MCF 10A (cell line): ENCODE measurements around the gene HOXA1. TPM values are rescaled to one million over a fixed set of nuclear protein-coding genes. Genes with fewer than 3 reads are reported as not detected.

Source experiments
- BruUV-seq: library from RNA; stranded (reverse); fragments of 400-500 nt; replicated peaks from 2 replicates; lab custom pipeline; 2021; lab: Mats Ljungman, UMichigan
- CTCF ChIA-PET: fragments of 300-600 bp; sonication (Branson Sonifier 250); formaldehyde crosslinking; extraction: SDS; loops from one replicate; lab custom pipeline; 2021; ENCODE audit warnings: antibody characterized with exemption, inconsistent platforms; lab: Yijun Ruan, JAX
- POLR2A ChIA-PET: fragments of 300-600, 350-650 bp; sonication (Branson Sonifier 250); formaldehyde crosslinking; extraction: SDS; loops from one replicate; lab custom pipeline; 2020; ENCODE audit warnings: antibody characterized with exemption, inconsistent platforms; lab: Yijun Ruan, JAX
- DNase-seq: peaks from one replicate; pipeline ENCODE4 v3.0.0-alpha.2; 2018; ENCODE audit not compliant: unreplicated experiment
- H3K27ac Mint-ChIP-seq: one replicate; pipeline ENCODE4 v1.8.0; 2022; ENCODE audit warnings: mild to moderate bottlenecking, low read depth, mixed read lengths; ENCODE audit not compliant: unreplicated experiment
- H3K27me3 Mint-ChIP-seq: one replicate; pipeline ENCODE4 v1.8.0; 2022; ENCODE audit warnings: mixed read lengths; ENCODE audit not compliant: insufficient read depth, unreplicated experiment
- H3K36me3 Mint-ChIP-seq: one replicate; pipeline ENCODE4 v1.8.0; 2022; ENCODE audit warnings: mild to moderate bottlenecking, moderate library complexity, mixed read lengths; ENCODE audit not compliant: insufficient read depth, unreplicated experiment
- H3K4me1 Mint-ChIP-seq: one replicate; pipeline ENCODE4 v1.8.0; 2022; ENCODE audit warnings: mixed read lengths; ENCODE audit not compliant: insufficient read depth, unreplicated experiment
- H3K4me3 Mint-ChIP-seq: one replicate; pipeline ENCODE4 v1.8.0; 2022; ENCODE audit warnings: mild to moderate bottlenecking, moderate library complexity, mixed read lengths; ENCODE audit not compliant: unreplicated experiment
- H3K9me3 Mint-ChIP-seq: one replicate; pipeline ENCODE4 v1.8.0; 2022; ENCODE audit warnings: mixed read lengths; ENCODE audit not compliant: unreplicated experiment
- intact Hi-C: fragments of 100-400 bp; cut with micrococcal nuclease; formaldehyde crosslinking; loops from 2 replicates; pipeline ENCODE4 v1.14.1; 2022
- total RNA-seq: library from RNA; stranded (reverse); gene quantifications from 2 replicates; pipeline ENCODE4 v1.2.3, GENCODE V29; 2022
- TF ChIP-seq, protein P1 (sequence below): fragments of 200-600 bp; IDR thresholded peaks from one replicate; pipeline ENCODE4 v1.8.0; 2022; ENCODE audit warnings: antibody characterized with exemption, mild to moderate bottlenecking; ENCODE audit not compliant: unreplicated experiment

Gene HOXA1
- total RNA-seq, 1 experiment from 2014 or later, result 5.6 TPM

DNA sequence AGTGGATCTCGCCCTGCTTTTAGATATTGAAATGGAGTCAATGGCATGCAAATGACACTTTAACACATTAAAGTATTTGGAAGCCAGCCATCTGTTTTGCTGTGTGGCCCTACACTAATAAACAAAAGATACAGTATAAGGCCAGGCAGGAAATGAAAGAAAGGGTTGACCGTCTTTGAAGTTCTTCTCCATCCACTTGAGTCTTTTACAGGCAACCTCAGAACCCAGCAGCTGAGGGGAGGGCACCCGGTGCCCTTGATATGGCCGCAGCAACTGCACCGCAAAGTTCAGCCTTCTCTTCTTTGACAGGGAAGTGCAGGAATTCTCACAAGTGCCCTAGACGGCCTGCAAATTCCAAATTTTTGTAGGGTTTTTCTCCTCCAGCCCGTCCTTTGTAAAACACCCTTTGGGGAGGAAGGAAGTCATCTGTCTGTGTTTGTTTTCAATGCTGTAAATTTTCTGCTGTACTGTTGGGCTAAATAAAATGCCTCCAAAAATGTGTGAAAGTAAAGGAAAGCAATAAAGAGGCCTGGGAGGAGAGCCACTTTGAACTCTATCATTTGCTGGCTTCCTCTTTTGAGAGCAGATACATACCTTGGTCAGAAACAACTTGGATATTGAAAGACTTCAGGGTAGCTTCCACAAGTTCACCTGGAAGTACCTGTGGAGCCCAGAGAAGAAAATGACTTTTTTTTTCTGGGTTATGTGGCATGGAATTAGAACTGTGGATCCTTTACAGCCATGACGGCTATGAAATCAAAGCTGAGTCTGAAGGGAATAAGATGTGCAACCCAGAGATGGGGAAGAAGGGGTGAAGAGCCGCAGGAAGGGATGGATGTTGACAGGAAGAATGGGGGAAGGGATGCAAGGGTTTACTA is 3.6 kb downstream of the HOXA1 start:
- Mint-ChIP-seq H3K27ac (no peak overlapping the region), H3K4me3 (no peak overlapping the region), H3K36me3 (peaks cover 7% of the 10 kb centered on the region), H3K4me1 (peaks cover 14% of the 10 kb centered on the region), H3K9me3 (no peaks in the 10 kb centered on the region), H3K27me3 (no peaks in the 10 kb centered on the region)
- no TSS peak for BruUV-seq
- POLR2A ChIA-PET, result interaction anchor here (0.6 to 12.8 kb wide), 7 partner anchors 9 to 235 kb away, joined by 3 to 663 read pairs (median 6); partner anchors contain the start of gene SKAP2
- intact Hi-C loops, result no loop called here
- TF ChIP-seq, protein P1, sequence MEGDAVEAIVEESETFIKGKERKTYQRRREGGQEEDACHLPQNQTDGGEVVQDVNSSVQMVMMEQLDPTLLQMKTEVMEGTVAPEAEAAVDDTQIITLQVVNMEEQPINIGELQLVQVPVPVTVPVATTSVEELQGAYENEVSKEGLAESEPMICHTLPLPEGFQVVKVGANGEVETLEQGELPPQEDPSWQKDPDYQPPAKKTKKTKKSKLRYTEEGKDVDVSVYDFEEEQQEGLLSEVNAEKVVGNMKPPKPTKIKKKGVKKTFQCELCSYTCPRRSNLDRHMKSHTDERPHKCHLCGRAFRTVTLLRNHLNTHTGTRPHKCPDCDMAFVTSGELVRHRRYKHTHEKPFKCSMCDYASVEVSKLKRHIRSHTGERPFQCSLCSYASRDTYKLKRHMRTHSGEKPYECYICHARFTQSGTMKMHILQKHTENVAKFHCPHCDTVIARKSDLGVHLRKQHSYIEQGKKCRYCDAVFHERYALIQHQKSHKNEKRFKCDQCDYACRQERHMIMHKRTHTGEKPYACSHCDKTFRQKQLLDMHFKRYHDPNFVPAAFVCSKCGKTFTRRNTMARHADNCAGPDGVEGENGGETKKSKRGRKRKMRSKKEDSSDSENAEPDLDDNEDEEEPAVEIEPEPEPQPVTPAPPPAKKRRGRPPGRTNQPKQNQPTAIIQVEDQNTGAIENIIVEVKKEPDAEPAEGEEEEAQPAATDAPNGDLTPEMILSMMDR, result no peak
- CTCF ChIA-PET, result interaction anchor here (0.8 to 1.5 kb wide), 3 partner anchors 9 to 405 kb away, joined by 3 to 4 read pairs (median 3); no protein-coding TSS in a partner anchor
- DNase-seq, result no peak

DNA sequence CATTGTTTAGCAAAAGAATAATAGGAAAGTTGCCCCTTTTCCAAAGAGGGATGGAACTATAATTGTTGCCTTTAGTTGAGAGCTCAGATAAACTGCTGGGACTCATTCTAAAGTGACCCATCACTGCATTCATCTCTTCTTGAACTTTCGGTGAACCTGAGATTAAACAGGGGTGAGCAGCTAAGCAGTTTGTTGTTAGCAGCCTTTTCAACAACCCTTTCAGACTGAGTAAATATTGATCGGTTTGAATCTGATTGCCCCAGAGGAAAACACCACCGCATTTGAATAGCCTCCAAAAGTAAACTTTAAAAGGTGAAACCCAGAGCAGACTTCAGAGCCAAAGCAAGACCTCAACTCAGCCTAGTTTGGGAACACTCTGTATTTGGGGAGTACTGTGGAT is 4.7 kb downstream of the HOXA1 start:
- ChIA-PET CTCF (interaction anchor here (0.8 to 1.5 kb wide), 2 partner anchors 10 kb away, joined by 3 read pairs; no protein-coding TSS in a partner anchor), POLR2A (interaction anchor here (0.6 to 12.8 kb wide), 5 partner anchors 9 to 234 kb away, joined by 3 to 663 read pairs (median 6); no protein-coding TSS in a partner anchor)
- intact Hi-C loops, result no loop called here
- BruUV-seq, result no TSS peak
- H3K4me3 Mint-ChIP-seq, result no peak overlapping the region
- H3K4me1 Mint-ChIP-seq, result peaks cover 14% of the 10 kb centered on the region
- TF ChIP-seq, protein P1, result no peak
- no peak for DNase-seq
- peaks cover 7% of the 10 kb centered on the region for H3K36me3 Mint-ChIP-seq
- H3K27ac Mint-ChIP-seq, result no peak overlapping the region
- H3K27me3 Mint-ChIP-seq, result no peaks in the 10 kb centered on the region
- H3K9me3 Mint-ChIP-seq, result no peaks in the 10 kb centered on the region

DNA sequence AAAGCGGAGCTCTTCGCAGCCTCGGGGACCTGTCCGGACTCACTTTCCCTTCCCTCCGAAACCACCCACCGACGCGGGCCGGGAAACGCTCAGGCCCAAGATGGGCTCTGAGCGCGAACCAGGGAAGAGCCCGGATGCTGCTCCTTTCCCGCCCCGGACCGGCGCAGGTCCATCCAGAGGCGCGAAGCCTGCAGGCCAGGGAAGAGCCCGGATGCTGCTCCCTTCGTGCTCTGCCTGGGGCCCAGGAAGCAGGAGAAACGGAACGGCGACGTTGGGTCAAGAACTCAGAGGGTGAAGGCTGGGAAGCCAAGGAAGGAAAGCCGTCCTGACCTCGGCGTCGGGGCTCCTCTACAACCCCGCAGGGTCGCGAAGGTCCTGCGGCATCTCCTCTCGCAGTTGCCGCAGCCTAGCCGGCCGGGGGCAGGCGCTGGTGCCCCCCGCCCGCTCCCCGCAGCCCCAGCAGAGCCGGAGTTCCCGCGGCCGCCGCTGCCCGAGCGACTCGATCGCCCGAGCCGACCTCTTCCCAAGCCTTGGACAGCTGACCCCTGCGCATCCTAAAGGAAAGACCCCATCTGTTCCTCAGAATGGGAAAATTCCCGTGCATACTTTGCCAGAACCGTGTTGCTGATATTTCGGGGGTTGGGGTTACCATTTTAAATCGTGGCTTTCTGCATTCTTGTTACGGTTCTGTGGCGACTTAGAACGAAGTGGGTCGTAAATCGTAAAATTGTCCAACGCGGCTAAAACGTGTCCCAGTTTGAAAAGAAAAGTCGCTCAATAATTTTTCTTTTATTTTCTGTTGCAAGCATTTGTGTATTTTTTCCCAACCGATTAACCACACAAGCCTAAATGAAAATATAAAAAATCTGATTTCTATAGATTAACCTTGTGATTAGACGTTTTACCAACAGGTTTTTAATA is 7.5 kb downstream of the HOXA1 start:
- Mint-ChIP-seq H3K4me3 (no peak overlapping the region), H3K4me1 (peaks cover 2% of the 10 kb centered on the region), H3K27me3 (no peaks in the 10 kb centered on the region), H3K27ac (no peak overlapping the region), H3K36me3 (peaks cover 7% of the 10 kb centered on the region), H3K9me3 (no peaks in the 10 kb centered on the region)
- BruUV-seq, result no TSS peak
- TF ChIP-seq, protein P1, result no peak
- ChIA-PET POLR2A (no interaction called here), CTCF (no interaction called here)
- intact Hi-C loops, result no loop called here
- DNase-seq, result no peak
